ENCODE measurements around the gene FRAT1.
"Not testable (repeated sequence)": the region's sequence is repeated elsewhere in the genome, so short reads cannot be mapped to it uniquely, and the experiment has no call there.

DNA sequence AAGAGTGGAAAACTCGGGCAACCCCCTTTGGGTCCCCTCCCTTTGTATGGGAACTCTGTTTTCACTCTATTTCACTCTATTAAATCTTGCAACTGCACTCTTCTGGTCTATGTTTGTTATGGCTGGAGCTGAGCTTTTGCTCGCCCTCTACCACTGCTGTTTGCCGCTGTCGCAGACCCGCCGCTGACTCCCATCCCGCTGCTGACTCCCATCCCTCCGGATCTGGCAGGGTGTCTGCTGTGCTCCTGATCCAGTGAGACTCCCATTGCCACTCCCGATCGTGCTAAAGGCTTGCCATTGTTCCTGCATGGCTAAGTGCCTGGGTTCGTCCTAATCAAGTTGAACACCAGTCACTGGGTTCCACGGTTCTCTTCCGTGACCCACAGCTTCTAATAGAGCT is 29.0 kb upstream of the FRAT1 start:
- TF ChIP-seq, protein P1, sequence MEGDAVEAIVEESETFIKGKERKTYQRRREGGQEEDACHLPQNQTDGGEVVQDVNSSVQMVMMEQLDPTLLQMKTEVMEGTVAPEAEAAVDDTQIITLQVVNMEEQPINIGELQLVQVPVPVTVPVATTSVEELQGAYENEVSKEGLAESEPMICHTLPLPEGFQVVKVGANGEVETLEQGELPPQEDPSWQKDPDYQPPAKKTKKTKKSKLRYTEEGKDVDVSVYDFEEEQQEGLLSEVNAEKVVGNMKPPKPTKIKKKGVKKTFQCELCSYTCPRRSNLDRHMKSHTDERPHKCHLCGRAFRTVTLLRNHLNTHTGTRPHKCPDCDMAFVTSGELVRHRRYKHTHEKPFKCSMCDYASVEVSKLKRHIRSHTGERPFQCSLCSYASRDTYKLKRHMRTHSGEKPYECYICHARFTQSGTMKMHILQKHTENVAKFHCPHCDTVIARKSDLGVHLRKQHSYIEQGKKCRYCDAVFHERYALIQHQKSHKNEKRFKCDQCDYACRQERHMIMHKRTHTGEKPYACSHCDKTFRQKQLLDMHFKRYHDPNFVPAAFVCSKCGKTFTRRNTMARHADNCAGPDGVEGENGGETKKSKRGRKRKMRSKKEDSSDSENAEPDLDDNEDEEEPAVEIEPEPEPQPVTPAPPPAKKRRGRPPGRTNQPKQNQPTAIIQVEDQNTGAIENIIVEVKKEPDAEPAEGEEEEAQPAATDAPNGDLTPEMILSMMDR (conservative IDR thresholded peaks at IDR 0.05), result not testable (repeated sequence)
- not testable (repeated sequence) for TF ChIP-seq ZFX (IDR thresholded peaks at IDR 0.05)
